ENCODE results near the gene BTN1A1. TPM values are rescaled to one million over a fixed set of nuclear protein-coding genes. Genes with fewer than 3 reads are reported as not detected.
A peak's percentile ranks its signal among the peaks of the same experiment; 100 is the strongest.

The BTN1A1 gene
- total and polyA plus RNA-seq, 9 of the 15 experiments (the other 6 are each of a cell fraction or from before 2014, with no cell fraction given), result 0.01 to 0.15 (median 0.06) TPM; not detected in 4

GRCh38 chr6:26556263-26557070 lies 56.4 kb downstream of the BTN1A1 start (continued):
- no peak for TF ChIP-seq BRCA1 (IDR thresholded peaks at IDR 0.05)
- TF ChIP-seq BRCA1 (CRISPR knock-in tag; IDR thresholded peaks at IDR 0.05), result no peak
- peak; percentile 10; the same call in 1 of the 2 replicates for TF ChIP-seq TAL1 (IDR thresholded peaks at IDR 0.05)
- no peak; the same call in 1 of the 2 replicates for TF ChIP-seq NCOA6 (IDR thresholded peaks at IDR 0.05)
- no peak for TF ChIP-seq ZNF76 (CRISPR knock-in tag; IDR thresholded peaks at IDR 0.05; ENCODE audit: borderline replicate concordance)
- no peak for TF ChIP-seq ZNF217 (CRISPR knock-in tag; IDR thresholded peaks at IDR 0.05)
- peak; percentile 84 for TF ChIP-seq SOX6 (IDR thresholded peaks at IDR 0.05)
- TF ChIP-seq GABPA (tag; conservative IDR thresholded peaks at IDR 0.05; ENCODE audit: low read depth), result no peak
- TF ChIP-seq HIVEP1 (CRISPR knock-in tag; IDR thresholded peaks at IDR 0.05), result no peak
- TF ChIP-seq ZNF507 (tag; conservative IDR thresholded peaks at IDR 0.05), result no peak
- TF ChIP-seq ZNF407 (IDR thresholded peaks at IDR 0.05; ENCODE audit: low read depth), result peak; percentile 78
- no peak for TF ChIP-seq RBM22 (IDR thresholded peaks at IDR 0.05; ENCODE audit: low read depth, low read length, poor library complexity, severe bottlenecking)
- no peak for TF ChIP-seq ELK3 (CRISPR knock-in tag; IDR thresholded peaks at IDR 0.05)
- peak; percentile 18; the same call in 1 of the 2 replicates for TF ChIP-seq NR2C1 (IDR thresholded peaks at IDR 0.05)
- no peak for TF ChIP-seq NR2C1 (tag; IDR thresholded peaks at IDR 0.05)
- no peak for TF ChIP-seq SIN3A (IDR thresholded peaks at IDR 0.05; ENCODE audit: borderline replicate concordance in 2 of 2, control insufficient read depth in 1 of 2, low read depth in 2 of 2, low read length in 2 of 2)
- TF ChIP-seq ZNF445 (CRISPR knock-in tag; IDR thresholded peaks at IDR 0.05; ENCODE audit: low read depth), result no peak
- TF ChIP-seq TCF7 (IDR thresholded peaks at IDR 0.05; ENCODE audit: borderline replicate concordance), result peak; percentile 55; the same call in 1 of the 2 replicates
- no peak for TF ChIP-seq ARID2 (IDR thresholded peaks at IDR 0.05)
